22Rv1 (cell line): ENCODE data around the gene DDX23.

Source experiments
- H3K27ac ChIP-seq: fragments of 450-650 bp; 2 replicates; pipeline ENCODE4 v1.5.1; 2017
- ZFX ChIP-seq: fragments of 450-650 bp; IDR thresholded peaks from 2 replicates; pipeline ENCODE4 v1.6.1; 2017; ENCODE audit warnings: antibody characterized with exemption, borderline replicate concordance
- TF ChIP-seq, protein P1 (sequence below): fragments of 450-650 bp; IDR thresholded peaks from 2 replicates; pipeline ENCODE4 v1.5.1; 2017; ENCODE audit warnings: mild to moderate bottlenecking

The DDX23 gene

DNA sequence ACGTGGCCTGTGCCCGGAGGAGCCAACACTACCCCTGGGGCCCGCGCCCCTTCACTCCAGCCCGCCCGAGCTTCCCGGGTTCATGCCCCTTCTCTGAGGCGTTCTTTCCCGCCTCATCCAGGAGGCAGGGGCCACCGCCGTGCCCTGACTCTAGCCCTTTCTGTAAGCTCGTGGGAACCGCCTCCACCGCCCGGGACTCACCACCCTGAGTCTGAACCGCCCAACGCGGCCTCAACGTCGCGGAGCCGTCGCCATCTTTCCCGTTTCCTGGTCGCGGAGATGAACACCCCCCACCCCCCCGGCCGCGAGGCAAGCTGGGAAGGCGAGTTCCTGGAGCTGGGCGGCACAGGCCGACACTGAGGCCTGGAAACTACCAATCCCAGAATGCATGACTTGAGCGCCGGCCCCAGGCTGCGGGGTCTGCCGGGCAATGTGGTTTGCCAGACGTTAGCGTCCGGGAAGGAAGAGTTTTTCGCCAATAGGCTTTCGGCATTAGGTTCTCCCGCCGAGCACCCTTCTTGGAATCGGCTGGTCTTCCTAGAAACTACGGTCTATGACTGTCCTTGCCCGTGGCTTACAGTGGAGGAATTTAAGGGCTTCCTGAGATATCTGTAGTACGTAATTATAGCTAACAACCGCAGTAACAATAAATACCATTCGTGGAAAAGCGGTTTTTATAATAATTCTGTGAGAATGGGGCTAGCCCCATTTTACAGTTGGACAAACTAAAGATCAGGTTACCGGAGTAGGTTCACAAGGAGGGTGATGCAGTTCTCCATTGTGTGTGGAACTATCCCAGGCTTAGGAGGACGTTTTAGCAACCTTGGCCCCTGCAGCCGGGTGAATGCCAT, at the start of gene DDX23:
DDX23 (minus strand) TSS at position 281 of the 851 bp plus-strand sequence. CDS start 6,381 bp downstream, outside the sequence.
- peak within 1 kb of the TSS; percentile 73 for H3K27ac ChIP-seq
- no peak for TF ChIP-seq ZFX
- TF ChIP-seq, protein P1, sequence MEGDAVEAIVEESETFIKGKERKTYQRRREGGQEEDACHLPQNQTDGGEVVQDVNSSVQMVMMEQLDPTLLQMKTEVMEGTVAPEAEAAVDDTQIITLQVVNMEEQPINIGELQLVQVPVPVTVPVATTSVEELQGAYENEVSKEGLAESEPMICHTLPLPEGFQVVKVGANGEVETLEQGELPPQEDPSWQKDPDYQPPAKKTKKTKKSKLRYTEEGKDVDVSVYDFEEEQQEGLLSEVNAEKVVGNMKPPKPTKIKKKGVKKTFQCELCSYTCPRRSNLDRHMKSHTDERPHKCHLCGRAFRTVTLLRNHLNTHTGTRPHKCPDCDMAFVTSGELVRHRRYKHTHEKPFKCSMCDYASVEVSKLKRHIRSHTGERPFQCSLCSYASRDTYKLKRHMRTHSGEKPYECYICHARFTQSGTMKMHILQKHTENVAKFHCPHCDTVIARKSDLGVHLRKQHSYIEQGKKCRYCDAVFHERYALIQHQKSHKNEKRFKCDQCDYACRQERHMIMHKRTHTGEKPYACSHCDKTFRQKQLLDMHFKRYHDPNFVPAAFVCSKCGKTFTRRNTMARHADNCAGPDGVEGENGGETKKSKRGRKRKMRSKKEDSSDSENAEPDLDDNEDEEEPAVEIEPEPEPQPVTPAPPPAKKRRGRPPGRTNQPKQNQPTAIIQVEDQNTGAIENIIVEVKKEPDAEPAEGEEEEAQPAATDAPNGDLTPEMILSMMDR, result no peak

DNA sequence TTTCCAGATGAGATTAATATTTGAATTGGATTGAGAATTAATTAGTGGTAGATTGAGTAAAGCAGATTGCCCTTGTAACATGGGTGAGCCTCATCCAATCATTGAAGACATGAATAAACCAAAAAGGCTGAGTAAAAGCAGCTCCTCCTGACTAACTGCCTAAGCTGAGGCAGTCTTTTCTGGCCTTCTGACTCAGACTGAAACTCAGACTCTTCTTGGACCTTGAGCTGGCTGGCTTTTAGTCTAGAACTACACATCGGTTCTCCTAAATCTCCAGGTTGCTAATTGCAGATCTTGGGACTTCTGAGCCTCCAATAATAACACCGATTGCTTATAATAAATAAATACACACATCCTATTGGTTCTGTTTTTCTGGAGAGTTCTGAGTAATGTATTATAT, 49.3 kb upstream of the DDX23 start:
- TF ChIP-seq ZFX, result no peak
- TF ChIP-seq, protein P1, result no peak
- no peak overlapping the region for H3K27ac ChIP-seq

DNA sequence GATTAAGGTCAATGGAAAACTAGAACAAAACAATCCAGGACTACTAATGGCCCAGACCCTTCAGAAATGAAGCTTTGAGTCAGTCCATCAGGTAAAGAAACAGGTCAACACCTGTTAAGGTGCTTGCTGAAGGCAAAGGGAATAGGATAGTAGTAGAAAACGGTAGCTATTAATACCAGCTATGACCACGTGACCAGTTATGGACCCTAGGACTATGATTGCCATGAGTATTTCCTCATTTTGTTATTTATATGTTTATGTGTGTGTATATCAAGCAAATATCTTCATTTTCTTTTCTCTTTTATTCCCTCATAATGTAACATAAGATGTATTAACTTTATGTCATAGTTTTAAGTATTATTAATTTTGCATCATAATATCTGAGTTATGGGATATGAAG, 47.7 kb upstream of the DDX23 start:
- TF ChIP-seq, protein P1, result no peak
- TF ChIP-seq ZFX, result no peak

DNA sequence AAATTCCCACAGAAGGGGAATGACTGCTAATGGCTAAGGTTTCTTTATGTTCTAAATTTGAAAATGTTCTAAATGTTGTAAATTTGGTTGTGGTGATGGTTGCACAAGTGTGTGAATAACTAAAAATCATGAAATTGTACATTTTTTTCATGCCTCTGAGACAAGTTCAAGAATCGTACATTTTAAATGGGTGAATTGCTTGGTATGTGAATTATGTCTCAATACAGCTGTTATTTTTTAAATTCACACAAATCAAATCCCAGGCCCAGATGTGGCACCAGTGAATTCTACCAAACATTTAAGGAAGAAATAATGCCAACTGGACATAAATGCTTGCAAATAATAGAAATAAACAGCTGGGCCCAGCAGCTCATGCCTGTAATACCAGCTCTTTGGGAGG, 42.3 kb upstream of the DDX23 start:
- no peak overlapping the region for H3K27ac ChIP-seq
- TF ChIP-seq, protein P1, result no peak
- TF ChIP-seq ZFX, result no peak

More for the DNA sequence above, 47.7 kb upstream of the DDX23 start:
- H3K27ac ChIP-seq, result no peak overlapping the region

DNA sequence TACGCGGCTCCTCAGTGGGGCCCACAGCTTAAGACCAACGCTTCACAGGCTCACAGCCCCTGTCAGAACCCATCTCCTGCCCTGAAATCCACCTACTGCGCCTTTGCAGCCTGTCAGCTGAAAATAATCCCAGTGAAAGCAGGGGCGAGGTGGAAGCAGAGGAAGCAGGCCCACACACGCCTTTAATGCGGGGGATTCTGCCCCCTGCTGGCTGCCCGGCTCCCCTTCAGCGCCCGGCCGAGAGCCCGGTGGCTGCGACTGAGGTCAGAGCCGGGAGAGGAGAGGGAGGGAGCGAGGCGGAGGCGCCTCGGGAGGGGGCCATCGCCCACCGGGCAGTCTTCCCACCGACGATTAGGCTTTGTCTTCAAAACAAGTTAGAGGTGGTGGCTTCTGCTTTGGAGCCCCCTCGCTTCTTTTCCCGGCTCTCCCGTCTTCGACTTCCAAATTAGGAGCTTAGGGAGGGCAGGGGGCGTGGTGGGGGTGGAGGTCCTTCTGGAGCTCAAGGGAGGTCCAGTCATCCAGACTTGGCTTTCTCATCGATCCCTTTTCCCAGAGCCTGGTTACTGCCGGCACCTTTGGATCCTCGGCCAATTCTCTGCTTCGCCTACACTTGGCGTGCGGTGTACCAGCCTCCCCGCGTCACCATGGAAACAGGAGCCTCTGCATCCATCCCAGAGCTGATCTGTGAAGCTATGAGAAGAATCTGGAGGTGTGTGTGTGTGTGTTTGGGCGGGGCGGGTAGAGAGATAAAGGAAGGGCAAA, 38.9 kb upstream of the DDX23 start:
- no peak overlapping the region for H3K27ac ChIP-seq
- TF ChIP-seq, protein P1, result peak; percentile 100
- no peak for TF ChIP-seq ZFX

DNA sequence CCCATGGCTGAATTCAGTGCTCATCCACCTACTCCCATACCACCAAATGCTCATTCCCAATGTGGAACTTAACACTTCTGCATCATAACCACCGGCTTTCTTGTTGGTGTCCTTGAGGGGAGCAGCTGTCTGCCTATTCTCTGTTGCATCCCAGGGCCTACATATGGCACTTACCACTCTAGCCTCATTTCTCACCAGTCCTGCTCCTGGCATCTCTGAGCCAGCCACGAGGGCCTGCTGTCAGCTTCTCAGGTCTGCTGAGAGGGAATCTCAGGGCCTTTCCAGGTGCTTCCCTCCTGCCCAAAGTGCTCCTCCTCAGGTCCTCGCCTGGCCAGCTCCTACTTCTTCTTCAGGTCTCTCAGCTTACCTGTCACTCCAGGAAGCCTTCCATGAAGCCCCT, 37.7 kb upstream of the DDX23 start:
- H3K27ac ChIP-seq, result no peak overlapping the region
- no peak for TF ChIP-seq ZFX
- TF ChIP-seq, protein P1, result no peak
